Stomach (tissue), 9 donors: ENCODE data around the gene GATA6. TPM values are rescaled to one million over a fixed set of nuclear protein-coding genes. Genes with fewer than 3 reads are reported as not detected.
"Not testable (repeated sequence)": the region's sequence is repeated elsewhere in the genome, so short reads cannot be mapped to it uniquely, and the experiment has no call there.

Source experiments
- DNase-seq, 2 donors: peaks; one replicate each; pipeline versions ENCODE4 v3.0.0 to v3.0.0-alpha.2; 2013 to 2019
- H3K27ac ChIP-seq, 5 donors: fragments of 200-600 bp in 4 of 5; sonication (generic) in 4 of 5; one replicate each; pipeline ENCODE4 v1.5.1; 2013 to 2019; ENCODE audit warnings: mild to moderate bottlenecking in 1 of 5, moderate library complexity in 1 of 5
- H3K27me3 ChIP-seq, 3 donors: fragments of 200-600 bp; sonication (generic); one replicate each; pipeline ENCODE4 v1.5.1; 2017 to 2019; ENCODE audit warnings: mixed run types in 1 of 3
- H3K36me3 ChIP-seq, 4 donors: fragments of 200-600 bp; sonication (generic); 1 replicate in 3 of 4; 2 replicates in 1 of 4; pipeline ENCODE4 v1.5.1; 2016 to 2019
- H3K4me1 ChIP-seq, 4 donors: fragments of 200-600 bp; sonication (generic); one replicate each; pipeline ENCODE4 v1.5.1; 2016 to 2019
- H3K4me3 ChIP-seq, 4 donors: fragments of 200-600 bp; sonication (generic) in 3 of 4; one replicate each; pipeline ENCODE4 v1.5.1; 2016 to 2019; ENCODE audit warnings: mild to moderate bottlenecking in 1 of 4
- H3K9me3 ChIP-seq, 4 donors: fragments of 200-600 bp; sonication (generic); one replicate each; pipeline ENCODE4 v1.5.1; 2016 to 2019
- CTCF ChIP-seq, 7 experiments: fragments of 450-650 bp in 4 of 7; fragments of 200-600 bp in 3 of 7; sonication (generic) in 3 of 7; IDR thresholded peaks; one replicate each; pipeline ENCODE4 v1.5.1; 2016 to 2019; ENCODE audit warnings: antibody characterized with exemption in 7 of 7, control low read depth in 2 of 7, mild to moderate bottlenecking in 1 of 7
- EP300 ChIP-seq: sonication (generic); formaldehyde crosslinking; IDR thresholded peaks from one replicate; pipeline ENCODE4 v1.6.1; 2017; ENCODE audit warnings: antibody characterized with exemption
- POLR2A ChIP-seq, 4 donors: fragments of 450-650 bp; IDR thresholded peaks; one replicate each; pipeline ENCODE4 v1.6.1; 2016; ENCODE audit warnings: antibody characterized with exemption in 4 of 4, control low read depth in 2 of 4, mild to moderate bottlenecking in 1 of 4, moderate library complexity in 1 of 4
- POLR2AphosphoS5 ChIP-seq, 3 donors: sonication (generic); formaldehyde crosslinking; IDR thresholded peaks; one replicate each; pipeline ENCODE4 v1.6.1; 2016; ENCODE audit warnings: antibody characterized with exemption in 3 of 3
- WGBS, 5 donors: extraction: QIAGEN DNeasy Blood & Tissue Kit in 3 of 5; methylation state at CpG; one replicate each; pipeline versions ENCODE4 v1.1.5 to v1.1.7; 2013 to 2018; 5-methylcytosine and 5-hydroxymethylcytosine counted together
- intact Hi-C: fragments of 100-400 bp; cut with DNase I; formaldehyde crosslinking; loops from one replicate; pipeline ENCODE4 v1.15.1; 2023; ENCODE audit warnings: low total_unique reads
- polyA plus RNA-seq, 3 donors: library from polyadenylated mRNA; stranded (reverse); fragments of 200-250 nt; gene quantifications; one replicate each; pipeline ENCODE4 v1.2.3, GENCODE V29; 2013
- total RNA-seq, 5 donors: library from RNA; depleted of rRNA; stranded (reverse); fragments of >200 nt; gene quantifications; one replicate each; pipeline versions ENCODE4 v1.1.0 to v1.2.3, GENCODE V29; 2014 to 2016
- donor health status: healthy with polysubstance abuse.
- donor health status: Bipolar disorder and iron deficiency.
- donor health status: healthy.

The GATA6 gene
- total and polyA plus RNA-seq, 8 donors = 11.9 to 194 (median 75.7) TPM

DNA sequence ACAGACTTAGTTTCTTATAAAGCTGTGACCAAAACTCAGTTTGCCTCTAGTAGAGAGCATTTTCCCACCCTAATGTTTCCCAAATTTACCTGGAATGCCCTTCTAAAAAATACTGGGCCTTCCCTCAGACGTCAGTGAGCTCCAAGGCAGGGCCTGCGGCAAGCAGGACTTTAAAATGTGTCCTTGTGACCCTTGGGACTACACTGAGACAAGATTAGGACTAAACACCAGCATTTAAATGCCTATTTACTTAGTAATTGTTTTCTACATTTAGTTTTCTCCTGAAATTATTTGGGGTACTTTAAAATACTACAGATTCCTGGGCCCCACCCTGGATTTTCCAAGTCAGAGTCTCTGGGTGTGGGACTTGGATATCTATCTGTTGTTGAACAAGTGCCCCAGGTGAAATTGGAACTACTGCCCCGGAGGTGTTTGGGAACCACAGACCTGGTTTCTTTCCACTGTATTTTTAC, 14.3 kb downstream of the GATA6 start:
- DNase-seq = no peak

GRCh38 chr18:22184573-22184972, 15.2 kb downstream of the GATA6 start:
- Histone ChIP-seq H3K27ac (peak overlapping the region; percentile 67 to 85 (median 79)), H3K4me1 (peaks cover 31 to 78% (median 45%) of the 10 kb centered on the region in 4 donors), H3K36me3 (peaks cover 13 to 43% (median 24%) of the 10 kb centered on the region in 4 donors), H3K27me3 (peaks cover 0 to 17% (median 0%) of the 10 kb centered on the region in 3 donors), H3K4me3 (peak overlapping the region in 1 of 4 donors; percentile 17)
- H3K9me3 ChIP-seq, intact Hi-C loops, DNase-seq: not testable (repeated sequence)
- 34 to 62% (median 44%) methylated on average over 8 of the region's 8 CpGs for WGBS, 5 donors

More for the DNA sequence above, 14.3 kb downstream of the GATA6 start:
- H3K27ac ChIP-seq = peak overlapping the region; percentile 77 to 85 (median 79)
- H3K4me1 ChIP-seq = peaks cover 31 to 70% (median 43%) of the 10 kb centered on the region in 4 donors
- TF ChIP-seq POLR2A (IDR thresholded peaks at IDR 0.05) (no peak), EP300 (no peak), CTCF (IDR thresholded peaks at IDR 0.05) (no peak), POLR2AphosphoS5 (IDR thresholded peaks at IDR 0.05) (no peak)
- H3K36me3 ChIP-seq = peaks cover 13 to 43% (median 24%) of the 10 kb centered on the region in 4 donors
- intact Hi-C loops = no loop called here
- WGBS, 5 donors = 34 to 60% (median 48%) methylated on average over 3 of the region's 3 CpGs
- H3K9me3 ChIP-seq = no peaks in the 10 kb centered on the region
- H3K4me3 ChIP-seq = no peak overlapping the region
- peaks cover 0 to 23% (median 0%) of the 10 kb centered on the region in 3 donors for H3K27me3 ChIP-seq

DNA sequence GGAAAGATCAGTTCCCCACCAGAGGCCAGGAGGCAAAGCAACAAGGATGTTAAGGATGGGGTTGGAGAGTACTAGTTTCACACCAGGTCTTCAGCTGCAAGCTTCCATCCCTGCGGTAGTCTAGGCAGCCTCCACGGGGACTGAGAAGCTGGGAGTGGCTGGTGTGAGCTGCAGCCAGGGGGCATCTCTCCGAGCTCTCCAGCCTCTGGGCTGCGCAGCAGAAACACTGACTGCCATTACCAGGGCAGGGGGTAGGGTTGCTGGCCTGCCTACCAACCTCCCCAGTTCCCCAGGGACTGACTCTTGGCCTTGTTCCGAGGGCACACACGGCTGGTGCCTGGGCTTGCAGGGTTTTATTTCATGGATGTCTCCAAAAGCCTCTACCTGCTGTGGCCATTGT, 15.9 kb downstream of the GATA6 start:
- Histone ChIP-seq H3K4me1 (peaks cover 33 to 80% (median 48%) of the 10 kb centered on the region in 4 donors), H3K27ac (peak overlapping the region; percentile 67 to 85 (median 79)), H3K36me3 (peaks cover 13 to 43% (median 24%) of the 10 kb centered on the region in 4 donors), H3K27me3 (peaks cover 0 to 17% (median 0%) of the 10 kb centered on the region in 3 donors), H3K4me3 (peak overlapping the region in 2 of 4 donors; percentile 14 to 17), H3K9me3 (no peaks in the 10 kb centered on the region)
- TF ChIP-seq CTCF (IDR thresholded peaks at IDR 0.05) (peak in 1 of 7 experiments; percentile 21), POLR2AphosphoS5 (IDR thresholded peaks at IDR 0.05) (no peak)
- intact Hi-C loops = no loop called here
- DNase-seq = no peak
- 36 to 62% (median 42%) methylated on average over 3 to 6 of the region's 6 CpGs for WGBS, 5 donors

DNA sequence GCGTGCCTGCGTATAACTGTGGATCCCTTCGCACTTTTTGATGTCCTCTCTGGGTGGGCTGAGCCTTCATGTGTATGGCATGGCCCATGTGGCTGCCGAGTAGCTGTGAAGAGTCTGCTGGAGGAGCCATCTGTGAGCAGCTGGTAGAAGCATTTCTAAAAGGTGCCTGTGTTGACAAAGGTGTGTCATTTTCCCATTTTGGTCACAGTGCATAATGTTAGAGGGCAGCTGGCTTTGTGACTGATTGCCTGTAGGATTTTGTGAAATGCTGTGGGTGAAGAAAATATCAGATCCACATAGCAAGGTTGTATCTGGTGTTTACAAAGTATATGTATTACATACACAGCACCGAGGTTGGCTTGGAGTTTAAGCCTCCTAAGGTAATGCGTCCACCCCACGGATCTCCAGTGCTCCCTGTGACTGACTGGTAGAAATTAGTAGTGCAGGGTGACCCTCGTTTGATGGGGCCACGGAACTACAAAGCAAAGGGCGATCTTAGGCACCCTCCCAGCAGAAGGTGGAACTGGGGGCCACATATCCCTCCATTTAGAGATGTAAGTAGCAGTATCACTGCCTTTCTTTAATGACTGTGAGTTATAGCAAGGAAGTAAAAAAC, 16.5 kb downstream of the GATA6 start:
- peak overlapping the region; percentile 67 to 85 (median 79) for H3K27ac ChIP-seq

GRCh38 chr18:22186484-22186971, 17.1 kb downstream of the GATA6 start:
- Histone ChIP-seq H3K36me3 (peaks cover 13 to 41% (median 24%) of the 10 kb centered on the region in 4 donors), H3K27me3 (peaks cover 0 to 17% (median 0%) of the 10 kb centered on the region in 3 donors), H3K4me1 (peaks cover 38 to 86% (median 54%) of the 10 kb centered on the region in 4 donors), H3K9me3 (no peaks in the 10 kb centered on the region), H3K27ac (peak overlapping the region; percentile 67 to 85 (median 79)), H3K4me3 (peak overlapping the region in 1 of 4 donors; percentile 17)
- peak in 1 of 3 donors; percentile 20 for TF ChIP-seq POLR2AphosphoS5 (IDR thresholded peaks at IDR 0.05)
- no peak for TF ChIP-seq EP300
- WGBS, 5 donors = 32 to 76% (median 54%) methylated on average over 5 to 6 of the region's 6 CpGs
- peak in 1 of 2 donors; percentile 26 for DNase-seq
- intact Hi-C loops = no loop called here

More for the DNA sequence above, 16.5 kb downstream of the GATA6 start:
- TF ChIP-seq POLR2AphosphoS5 (IDR thresholded peaks at IDR 0.05) (peak in 1 of 3 donors; percentile 3), EP300 (no peak)
- peak in 1 of 2 donors; percentile 68 for DNase-seq
- Histone ChIP-seq H3K36me3 (peaks cover 13 to 43% (median 24%) of the 10 kb centered on the region in 4 donors), H3K4me1 (peaks cover 38 to 82% (median 51%) of the 10 kb centered on the region in 4 donors), H3K9me3 (no peaks in the 10 kb centered on the region), H3K4me3 (peak overlapping the region in 1 of 4 donors; percentile 17), H3K27me3 (peaks cover 0 to 17% (median 0%) of the 10 kb centered on the region in 3 donors)
- intact Hi-C loops = no loop called here
- WGBS, 5 donors = 35 to 48% (median 45%) methylated on average over 10 of the region's 10 CpGs
